HepG2 (cell line): Measurements from ENCODE around the gene BORCS5. TPM values are rescaled to one million over a fixed set of nuclear protein-coding genes. Genes with fewer than 3 reads are reported as not detected.

Experiments used
- ARID2 ChIP-seq: sonication (generic); formaldehyde crosslinking; IDR thresholded peaks from 2 replicates; pipeline ENCODE4 v1.8.1; 2022; ENCODE audit warnings: mild to moderate bottlenecking, missing genetic modification reagents, borderline replicate concordance
- BORCS8-MEF2B ChIP-seq: sonication (generic); formaldehyde crosslinking; IDR thresholded peaks from 2 replicates; pipeline ENCODE4 v1.8.0; 2022; ENCODE audit warnings: mild to moderate bottlenecking, missing genetic modification reagents
- CHD4 ChIP-seq: fragments of 200-600 bp; sonication (generic); IDR thresholded peaks from 2 replicates; pipeline ENCODE4 v1.7.0; 2017; ENCODE audit warnings: mild to moderate bottlenecking, low read length, borderline replicate concordance
- DNMT3B ChIP-seq: conservative IDR thresholded peaks from 2 replicates; pipeline ENCODE4 v1.6.1; 2016; ENCODE audit warnings: missing biosample characterization, control low read depth
- HNRNPK ChIP-seq: fragments of 200-400 bp; formaldehyde crosslinking; IDR thresholded peaks from 2 replicates; pipeline ENCODE4 v1.6.1; 2018; ENCODE audit warnings: low read length, low read depth, moderate library complexity, mild to moderate bottlenecking; ENCODE audit not compliant: poor library complexity, severe bottlenecking
- KDM6A ChIP-seq: IDR thresholded peaks from 2 replicates; pipeline ENCODE4 v1.6.1; 2016; ENCODE audit warnings: low read depth
- MED1 ChIP-seq: sonication (generic); formaldehyde crosslinking; IDR thresholded peaks from 2 replicates; pipeline ENCODE4 v1.4.0; 2020; ENCODE audit warnings: missing genetic modification reagents
- MIER3 ChIP-seq: IDR thresholded peaks from 2 replicates; pipeline ENCODE4 v1.6.1; 2016; ENCODE audit warnings: missing compliant biosample characterization, borderline replicate concordance
- NBN ChIP-seq: fragments of 450-650 bp; conservative IDR thresholded peaks from 2 replicates; pipeline ENCODE4 v1.6.1; 2017
- NONO ChIP-seq, 2 experiments: fragments of 450-650 bp in 1 of 2; sonication (generic) in 1 of 2; formaldehyde crosslinking in 1 of 2; IDR thresholded peaks in 1 of 2; conservative IDR thresholded peaks in 1 of 2; 2 replicates each; pipeline versions ENCODE4 v1.6.1 to v1.8.0; 2017 to 2022; ENCODE audit warnings: mild to moderate bottlenecking in 1 of 2, missing genetic modification reagents in 1 of 2, moderate library complexity in 1 of 2
- ONECUT2 ChIP-seq: sonication (generic); formaldehyde crosslinking; IDR thresholded peaks from 2 replicates; pipeline ENCODE4 v1.4.0; 2020; ENCODE audit warnings: missing genetic modification reagents
- RARG ChIP-seq: sonication (generic); formaldehyde crosslinking; IDR thresholded peaks from 2 replicates; pipeline ENCODE4 v1.4.0; 2020; ENCODE audit warnings: low read depth, mild to moderate bottlenecking, missing genetic modification reagents
- SCMH1 ChIP-seq: sonication (generic); formaldehyde crosslinking; IDR thresholded peaks from 2 replicates; pipeline ENCODE4 v1.9.0; 2021; ENCODE audit warnings: missing genetic modification reagents, mild to moderate bottlenecking, borderline replicate concordance
- SP140L ChIP-seq: sonication (generic); formaldehyde crosslinking; IDR thresholded peaks from 2 replicates; pipeline ENCODE4 v1.4.0; 2020; ENCODE audit warnings: missing genetic modification reagents, borderline replicate concordance
- SPEN ChIP-seq: sonication (generic); formaldehyde crosslinking; IDR thresholded peaks from 2 replicates; pipeline ENCODE4 v1.5.1; 2020; ENCODE audit warnings: low read depth, mild to moderate bottlenecking, missing genetic modification reagents
- TCF12 ChIP-seq, 2 experiments: fragments of 450-650 bp in 1 of 2; sonication (generic) in 1 of 2; formaldehyde crosslinking in 1 of 2; IDR thresholded peaks; 2 replicates each; pipeline versions ENCODE4 v1.6.1 to v1.8.0; 2017 to 2022; ENCODE audit warnings: antibody characterized with exemption in 1 of 2, mild to moderate bottlenecking in 1 of 2, missing genetic modification reagents in 1 of 2, moderate library complexity in 1 of 2
- ZBTB8A ChIP-seq: sonication (generic); formaldehyde crosslinking; IDR thresholded peaks from 2 replicates; pipeline ENCODE4 v1.4.0; 2020; ENCODE audit warnings: mild to moderate bottlenecking, low read depth, missing genetic modification reagents, borderline replicate concordance
- ZNF784 ChIP-seq: sonication (generic); formaldehyde crosslinking; IDR thresholded peaks from 2 replicates; pipeline ENCODE4 v1.5.1; 2020; ENCODE audit warnings: missing genetic modification reagents, mild to moderate bottlenecking, borderline replicate concordance
- ZSCAN21 ChIP-seq: sonication (generic); formaldehyde crosslinking; IDR thresholded peaks from 2 replicates; pipeline ENCODE4 v1.8.0; 2022; ENCODE audit warnings: mild to moderate bottlenecking, missing genetic modification reagents, moderate library complexity, borderline replicate concordance
- polyA plus RNA-seq, 8 experiments: library from polyadenylated mRNA; depleted of rRNA in 3 of 8; stranded (reverse) in 7 of 8; unstranded in 1 of 8; fragments of >200 nt; fragmentation: Illumina TruSeq in 4 of 8; extraction: Trizol in 4 of 8; gene quantifications; 2 replicates each; pipeline versions ENCODE4 v1.2.1 to v1.2.3, GENCODE V29; 2011 to 2016; ENCODE audit warnings: low read depth in 4 of 8, missing spikeins in 1 of 8, mixed read lengths in 1 of 8; ENCODE audit not compliant: insufficient read depth in 1 of 8
- total RNA-seq, 5 experiments: library from RNA; depleted of rRNA; stranded (reverse); fragments of >200 nt; fragmentation: Illumina TruSeq; extraction: Trizol; gene quantifications; 2 replicates each; pipeline ENCODE4 v1.2.3, GENCODE V29; 2016; ENCODE audit warnings: low read depth in 1 of 5
- TF ChIP-seq, protein P1 (sequence below): sonication (generic); formaldehyde crosslinking; conservative IDR thresholded peaks from 2 replicates; pipeline ENCODE4 v1.4.0; 2020; ENCODE audit warnings: mild to moderate bottlenecking, missing genetic modification reagents, moderate library complexity
- TF ChIP-seq, protein P2 (sequence below): sonication (generic); formaldehyde crosslinking; IDR thresholded peaks from 2 replicates; pipeline ENCODE4 v1.4.0; 2020; ENCODE audit warnings: missing genetic modification reagents
- TF ChIP-seq, protein P3 (sequence below): IDR thresholded peaks from 2 replicates; pipeline ENCODE4 v1.6.1; 2016; ENCODE audit warnings: low read depth, borderline replicate concordance
- TF ChIP-seq, protein P4 (sequence below): sonication (generic); formaldehyde crosslinking; IDR thresholded peaks from 2 replicates; pipeline ENCODE4 v1.4.0; 2020; ENCODE audit warnings: mild to moderate bottlenecking, missing genetic modification reagents, borderline replicate concordance

Gene BORCS5
- total and polyA plus RNA-seq, 2 of the 13 experiments (the other 11 are each of a cell fraction or from before 2014, with no cell fraction given) = 3.9 to 4.7 TPM

DNA sequence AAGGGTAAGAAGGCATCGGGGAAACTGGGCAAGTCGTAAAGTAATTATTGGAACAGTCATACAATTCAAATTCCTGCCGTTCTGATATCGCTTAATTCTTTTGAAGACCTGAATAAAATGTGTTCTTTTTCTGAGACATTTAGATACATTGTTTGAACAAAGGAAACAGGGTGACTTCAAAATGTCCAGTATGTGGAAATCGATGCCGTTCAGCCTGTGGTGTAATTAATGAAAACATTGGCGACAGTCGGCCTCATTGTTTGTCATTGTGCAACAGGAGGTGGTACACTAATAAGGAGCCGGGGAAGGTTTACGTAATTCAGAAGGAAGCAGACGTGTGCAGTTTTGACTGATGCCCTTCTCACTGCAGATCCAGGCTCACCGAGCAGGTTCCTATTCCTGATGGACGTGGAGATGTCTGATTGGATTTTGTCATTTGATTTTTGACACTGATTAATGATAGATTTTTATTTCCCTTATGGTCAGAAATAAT is 92.7 kb downstream of the BORCS5 start (continued):
- TF ChIP-seq NONO (IDR thresholded peaks at IDR 0.05) (no peak), NONO (CRISPR knock-in tag; conservative IDR thresholded peaks at IDR 0.05) (peak; percentile 87), KDM6A (CRISPR knock-in tag) (peak; percentile 52; the same call in 1 of the 2 replicates), MED1 (CRISPR knock-in tag) (peak; percentile 97), ONECUT2 (CRISPR knock-in tag) (peak; percentile 98), BORCS8-MEF2B (CRISPR knock-in tag) (peak; percentile 63; the same call in 1 of the 2 replicates), SP140L (CRISPR knock-in tag) (no peak), CHD4 (peak; percentile 77), RARG (CRISPR knock-in tag) (no peak), ZNF784 (CRISPR knock-in tag) (no peak), TCF12 (IDR thresholded peaks at IDR 0.05) (no peak), TCF12 (CRISPR knock-in tag; IDR thresholded peaks at IDR 0.05) (0 out of 2 replicates have a peak, but pooled peaks have one; percentile 52), NBN (no peak), MIER3 (peak; percentile 90), ZBTB8A (no peak), ARID2 (CRISPR knock-in tag) (no peak; the same call in 1 of the 2 replicates), SPEN (CRISPR knock-in tag) (peak; percentile 57; the same call in 1 of the 2 replicates), ZSCAN21 (peak; percentile 61), DNMT3B (no peak; the same call in 1 of the 2 replicates), SCMH1 (CRISPR knock-in tag) (no peak), HNRNPK (no peak)
- TF ChIP-seq, protein P1, sequence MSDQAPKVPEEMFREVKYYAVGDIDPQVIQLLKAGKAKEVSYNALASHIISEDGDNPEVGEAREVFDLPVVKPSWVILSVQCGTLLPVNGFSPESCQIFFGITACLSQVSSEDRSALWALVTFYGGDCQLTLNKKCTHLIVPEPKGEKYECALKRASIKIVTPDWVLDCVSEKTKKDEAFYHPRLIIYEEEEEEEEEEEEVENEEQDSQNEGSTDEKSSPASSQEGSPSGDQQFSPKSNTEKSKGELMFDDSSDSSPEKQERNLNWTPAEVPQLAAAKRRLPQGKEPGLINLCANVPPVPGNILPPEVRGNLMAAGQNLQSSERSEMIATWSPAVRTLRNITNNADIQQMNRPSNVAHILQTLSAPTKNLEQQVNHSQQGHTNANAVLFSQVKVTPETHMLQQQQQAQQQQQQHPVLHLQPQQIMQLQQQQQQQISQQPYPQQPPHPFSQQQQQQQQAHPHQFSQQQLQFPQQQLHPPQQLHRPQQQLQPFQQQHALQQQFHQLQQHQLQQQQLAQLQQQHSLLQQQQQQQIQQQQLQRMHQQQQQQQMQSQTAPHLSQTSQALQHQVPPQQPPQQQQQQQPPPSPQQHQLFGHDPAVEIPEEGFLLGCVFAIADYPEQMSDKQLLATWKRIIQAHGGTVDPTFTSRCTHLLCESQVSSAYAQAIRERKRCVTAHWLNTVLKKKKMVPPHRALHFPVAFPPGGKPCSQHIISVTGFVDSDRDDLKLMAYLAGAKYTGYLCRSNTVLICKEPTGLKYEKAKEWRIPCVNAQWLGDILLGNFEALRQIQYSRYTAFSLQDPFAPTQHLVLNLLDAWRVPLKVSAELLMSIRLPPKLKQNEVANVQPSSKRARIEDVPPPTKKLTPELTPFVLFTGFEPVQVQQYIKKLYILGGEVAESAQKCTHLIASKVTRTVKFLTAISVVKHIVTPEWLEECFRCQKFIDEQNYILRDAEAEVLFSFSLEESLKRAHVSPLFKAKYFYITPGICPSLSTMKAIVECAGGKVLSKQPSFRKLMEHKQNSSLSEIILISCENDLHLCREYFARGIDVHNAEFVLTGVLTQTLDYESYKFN = peak; percentile 89
- TF ChIP-seq, protein P2, sequence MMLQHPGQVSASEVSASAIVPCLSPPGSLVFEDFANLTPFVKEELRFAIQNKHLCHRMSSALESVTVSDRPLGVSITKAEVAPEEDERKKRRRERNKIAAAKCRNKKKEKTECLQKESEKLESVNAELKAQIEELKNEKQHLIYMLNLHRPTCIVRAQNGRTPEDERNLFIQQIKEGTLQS (CRISPR knock-in tag) = peak; percentile 78
- TF ChIP-seq, protein P3, sequence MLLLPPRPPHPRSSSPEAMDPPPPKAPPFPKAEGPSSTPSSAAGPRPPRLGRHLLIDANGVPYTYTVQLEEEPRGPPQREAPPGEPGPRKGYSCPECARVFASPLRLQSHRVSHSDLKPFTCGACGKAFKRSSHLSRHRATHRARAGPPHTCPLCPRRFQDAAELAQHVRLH (CRISPR knock-in tag) = peak; percentile 63; the same call in 1 of the 2 replicates
- TF ChIP-seq, protein P4, sequence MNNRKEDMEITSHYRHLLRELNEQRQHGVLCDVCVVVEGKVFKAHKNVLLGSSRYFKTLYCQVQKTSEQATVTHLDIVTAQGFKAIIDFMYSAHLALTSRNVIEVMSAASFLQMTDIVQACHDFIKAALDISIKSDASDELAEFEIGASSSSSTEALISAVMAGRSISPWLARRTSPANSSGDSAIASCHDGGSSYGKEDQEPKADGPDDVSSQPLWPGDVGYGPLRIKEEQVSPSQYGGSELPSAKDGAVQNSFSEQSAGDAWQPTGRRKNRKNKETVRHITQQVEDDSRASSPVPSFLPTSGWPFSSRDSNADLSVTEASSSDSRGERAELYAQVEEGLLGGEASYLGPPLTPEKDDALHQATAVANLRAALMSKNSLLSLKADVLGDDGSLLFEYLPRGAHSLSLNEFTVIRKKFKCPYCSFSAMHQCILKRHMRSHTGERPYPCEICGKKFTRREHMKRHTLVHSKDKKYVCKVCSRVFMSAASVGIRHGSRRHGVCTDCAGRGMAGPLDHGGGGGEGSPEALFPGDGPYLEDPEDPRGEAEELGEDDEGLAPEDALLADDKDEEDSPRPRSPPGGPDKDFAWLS = no peak
